HFF-Myc (cell line): ENCODE measurements around the gene CNEP1R1.
A peak's percentile ranks its signal among the peaks of the same experiment; 100 is the strongest.

Experiments
- DNase-seq: peaks from one replicate; pipeline ENCODE4 v3.0.0-alpha.2; 2011; ENCODE audit warnings: low read depth; ENCODE audit errors: extremely low read depth
- H3K4me3 ChIP-seq: replicated peaks from 2 replicates; pipeline ENCODE4 v1.5.1; 2011; ENCODE audit warnings: low read depth, mild to moderate bottlenecking, control low read depth, low read length
- CTCF ChIP-seq: IDR thresholded peaks from 2 replicates; pipeline ENCODE4 v1.5.1; 2012; ENCODE audit warnings: mild to moderate bottlenecking, low read depth, low read length, control low read depth; ENCODE audit errors: missing control alignments

CNEP1R1 gene

GRCh38 chr16:50066482-50067289, 41.7 kb downstream of the CNEP1R1 start:
- DNase-seq, result no peak
- TF ChIP-seq CTCF, result no peak
- H3K4me3 ChIP-seq, result peak overlapping the region; percentile 90

- peak overlapping the region; percentile 90 for H3K4me3 ChIP-seq
- TF ChIP-seq CTCF, result peak; percentile 61
- DNase-seq, result peak; percentile 48
Observed at GRCh38 chr16:50067290-50067853, 42.3 kb downstream of the CNEP1R1 start.

- H3K4me3 ChIP-seq, result no peak overlapping the region
- no peak for TF ChIP-seq CTCF
- no peak for DNase-seq
Observed at GRCh38 chr16:50068550-50068949, 43.5 kb downstream of the CNEP1R1 start.

- no peak for TF ChIP-seq CTCF
- no peak overlapping the region for H3K4me3 ChIP-seq
- no peak for DNase-seq
Observed at GRCh38 chr16:50069060-50069459, 44.0 kb downstream of the CNEP1R1 start.

- no peak for TF ChIP-seq CTCF
- no peak for DNase-seq
- H3K4me3 ChIP-seq, result no peak overlapping the region
Observed at GRCh38 chr16:50071075-50071671, 46.1 kb downstream of the CNEP1R1 start.

- no peak for TF ChIP-seq CTCF
- DNase-seq, result no peak
- H3K4me3 ChIP-seq, result no peak overlapping the region
Observed at GRCh38 chr16:50072730-50073129, 47.7 kb downstream of the CNEP1R1 start.
